Right cardiac atrium (tissue), 5 donors: Measurements from ENCODE around the gene LHPP. TPM values are rescaled to one million over a fixed set of nuclear protein-coding genes. Genes with fewer than 3 reads are reported as not detected.

Source experiments
- ATAC-seq, 2 donors: fragments of 200-7000 bp; cut with Tn5 transposase; one replicate each; pipeline versions ENCODE4 v1.8.0 to v1.9.1; 2020; ENCODE audit warnings: moderate library complexity in 2 of 2, mild to moderate bottlenecking in 1 of 2
- DNase-seq, 3 donors: peaks; one replicate each; pipeline ENCODE4 v3.0.0-alpha.2; 2020
- H3K27ac ChIP-seq: one replicate; pipeline ENCODE4 v1.5.1; 2013; ENCODE audit warnings: mild to moderate bottlenecking, low read length, control low read depth, moderate library complexity
- H3K27me3 ChIP-seq: one replicate; pipeline ENCODE4 v1.6.1; 2013; ENCODE audit not compliant: control insufficient read depth, insufficient read depth
- H3K4me1 ChIP-seq: one replicate; pipeline ENCODE4 v1.6.1; 2013; ENCODE audit warnings: low read length; ENCODE audit not compliant: control insufficient read depth, insufficient read depth
- H3K4me3 ChIP-seq: one replicate; pipeline ENCODE4 v1.5.1; 2013; ENCODE audit warnings: low read length, control low read depth
- H3K9me3 ChIP-seq: one replicate; pipeline ENCODE4 v1.6.1; 2013; ENCODE audit warnings: low read length; ENCODE audit not compliant: control insufficient read depth
- WGBS: extraction: QIAGEN DNeasy Blood & Tissue Kit; methylation state at CpG from one replicate; pipeline ENCODE4 v1.1.7; 2013; 5-methylcytosine and 5-hydroxymethylcytosine counted together
- intact Hi-C, 4 donors: fragments of 100-400 bp; cut with DNase I; formaldehyde crosslinking; loops; one replicate each; pipeline versions ENCODE4 v1.11.0 to v1.14.0; 2022 to 2023
- polyA plus RNA-seq: library from polyadenylated mRNA; stranded (reverse); fragments of 200-250 nt; gene quantifications from one replicate; pipeline ENCODE4 v1.2.3, GENCODE V29; 2013
- total RNA-seq, 4 donors: library from RNA; stranded (reverse); fragmentation: NEBNext Ultra II Directional; extraction: Animal tissue kit (Norgen Biotek cat#: 25700); gene quantifications; one replicate each; pipeline ENCODE4 v1.2.1, GENCODE V29; 2021
- donor health status: healthy with polysubstance abuse.
- donor health status: DM: no; HTN: yes; CAD: no.
- donor health status: DM: no; HTN: no; CAD: no.
- donor health status: DM: no; HTN: yes; CAD: no; lungs with severe emphysema.
- donor health status: DM: yes; HTN: yes; CAD: no.

The LHPP gene
- total and polyA plus RNA-seq, 5 donors: 17.8 to 24.9 (median 18.6) TPM

GRCh38 chr10:124447751-124448466 is 13.7 kb upstream of the LHPP start:
- intact Hi-C loops: no loop called here
- DNase-seq (no peak), ATAC-seq (no peak)
- no peak overlapping the region for H3K27ac ChIP-seq
- H3K9me3 ChIP-seq: no peaks in the 10 kb centered on the region
- peaks cover 4% of the 10 kb centered on the region for H3K27me3 ChIP-seq
- WGBS: 1% methylated on average over 60 of the region's 60 CpGs
- peak overlapping the region; percentile 18 for H3K4me3 ChIP-seq
- H3K4me1 ChIP-seq: no peaks in the 10 kb centered on the region

GRCh38 chr10:124448696-124449169 is 12.9 kb upstream of the LHPP start:
- Histone ChIP-seq H3K4me1 (no peaks in the 10 kb centered on the region), H3K27me3 (peaks cover 4% of the 10 kb centered on the region), H3K27ac (no peak overlapping the region), H3K4me3 (no peak overlapping the region), H3K9me3 (no peaks in the 10 kb centered on the region)
- intact Hi-C loops: no loop called here
- DNase-seq: no peak
- WGBS: 3% methylated on average over 26 of the region's 26 CpGs
- no peak for ATAC-seq

DNA sequence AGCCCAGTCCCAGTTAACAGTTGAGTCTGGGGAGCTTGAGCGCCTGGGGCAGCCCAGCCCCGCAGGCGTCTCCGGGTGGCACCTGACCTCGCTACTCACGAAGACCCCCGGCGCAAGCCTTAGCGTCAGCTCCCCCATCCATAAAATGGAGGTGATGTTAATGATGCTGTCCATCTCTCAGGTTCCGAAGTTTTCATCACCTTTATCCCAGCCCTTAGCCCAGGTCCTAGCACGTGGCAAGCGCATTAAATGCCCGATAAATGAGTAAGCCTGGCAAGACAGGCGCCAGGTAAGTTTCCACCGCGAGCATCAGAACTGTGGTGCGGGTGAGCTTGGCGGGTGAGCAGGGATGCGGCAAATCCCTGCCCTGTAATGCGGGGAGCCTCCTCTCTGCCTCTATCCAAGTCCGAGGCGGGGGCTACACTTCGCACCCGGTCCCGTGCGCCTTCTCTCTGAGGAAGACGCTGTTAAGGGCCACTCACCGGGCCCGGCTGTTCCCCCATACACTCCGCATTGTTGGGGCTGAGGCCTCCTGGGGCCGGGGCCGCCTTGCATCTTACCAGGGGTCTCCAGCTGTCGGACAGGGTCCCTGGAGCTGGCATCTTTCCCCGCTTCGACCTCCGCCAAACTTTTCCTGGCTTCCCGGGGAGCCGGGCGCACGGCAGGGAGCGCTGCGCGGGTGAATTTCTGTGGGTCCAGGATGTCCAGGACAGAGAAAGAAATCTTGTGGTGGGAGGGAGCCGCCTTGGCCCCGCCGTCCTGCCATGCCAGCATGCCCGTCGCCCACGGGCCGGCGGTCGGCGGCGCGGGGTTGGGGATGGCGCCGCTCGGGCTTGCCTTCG is 12.2 kb upstream of the LHPP start:
- intact Hi-C loops: no loop called here
- Histone ChIP-seq H3K27ac (no peak overlapping the region), H3K27me3 (peaks cover 4% of the 10 kb centered on the region), H3K4me3 (peak overlapping the region; percentile 5), H3K4me1 (no peaks in the 10 kb centered on the region), H3K9me3 (no peaks in the 10 kb centered on the region)
- 1% methylated on average over 59 of the region's 59 CpGs for WGBS
- DNase-seq: no peak
- ATAC-seq: peak; percentile 11 to 20

DNA sequence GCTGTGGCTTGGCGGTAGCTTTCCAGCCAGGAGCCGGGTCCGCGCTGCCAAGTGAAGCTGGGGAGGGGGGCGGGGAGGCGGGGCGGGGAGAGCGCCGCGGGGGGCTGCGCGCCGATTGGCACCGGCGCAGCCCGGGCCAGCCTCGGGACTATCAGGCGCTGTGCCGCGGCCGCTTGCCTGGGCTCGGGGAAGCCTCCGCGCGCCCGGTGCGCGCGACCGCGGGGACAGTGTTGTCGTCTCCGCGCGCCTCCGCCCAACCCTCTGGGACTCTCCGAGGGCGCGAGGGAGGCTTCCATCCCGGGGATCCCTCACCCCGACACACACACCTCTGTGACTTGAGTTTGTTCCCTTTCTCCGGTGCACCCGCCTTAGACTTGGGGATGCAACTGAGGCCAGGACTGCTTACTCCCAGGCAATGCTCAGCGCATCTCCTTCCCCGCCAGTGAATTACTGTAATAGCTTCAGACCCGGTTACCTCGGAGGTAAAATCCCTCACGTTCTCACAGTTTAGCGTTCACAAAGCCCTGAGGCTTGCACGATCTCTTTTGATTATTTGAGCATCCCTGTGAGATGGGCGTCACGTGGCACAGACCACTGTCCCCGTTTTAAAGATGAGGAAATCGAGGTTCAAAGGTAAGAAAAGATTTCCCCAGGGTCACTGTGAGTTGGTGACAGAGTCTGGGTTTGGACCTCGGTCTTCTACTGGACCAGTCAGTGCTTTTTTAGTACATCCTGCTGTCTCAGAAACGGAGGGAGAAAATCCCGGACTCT is 11.4 kb upstream of the LHPP start, which contains the start of gene NKX1-2:
Gene NKX1-2, minus strand, starts transcription at position 24 of the 771 bp plus-strand sequence. CDS start 92 bp downstream, outside the sequence.
- intact Hi-C loops: no loop called here
- Histone ChIP-seq H3K27ac (no peak within 1 kb of the TSS), H3K4me3 (peak within 1 kb of the TSS; percentile 5), H3K4me1 (no peaks in the 10 kb centered on the region), H3K27me3 (peaks cover 4% of the 10 kb centered on the region), H3K9me3 (no peaks in the 10 kb centered on the region)
- DNase-seq (no peak), ATAC-seq (no peak)
- WGBS: 2% methylated on average over 57 of the region's 57 CpGs

GRCh38 chr10:124450783-124451057 is 10.9 kb upstream of the LHPP start:
- intact Hi-C loops: no loop called here
- no peaks in the 10 kb centered on the region for H3K9me3 ChIP-seq
- H3K4me3 ChIP-seq: no peak overlapping the region
- WGBS: 17% methylated on average over 5 of the region's 5 CpGs
- no peak overlapping the region for H3K27ac ChIP-seq
- DNase-seq: no peak
- no peak for ATAC-seq
- H3K27me3 ChIP-seq: peaks cover 4% of the 10 kb centered on the region
- no peaks in the 10 kb centered on the region for H3K4me1 ChIP-seq

- DNase-seq (no peak), ATAC-seq (no peak)
- intact Hi-C loops: no loop called here
- no peaks in the 10 kb centered on the region for H3K9me3 ChIP-seq
- WGBS: 18% methylated on average over 6 of the region's 6 CpGs
- no peak overlapping the region for H3K27ac ChIP-seq
- peaks cover 4% of the 10 kb centered on the region for H3K27me3 ChIP-seq
- H3K4me3 ChIP-seq: no peak overlapping the region
- H3K4me1 ChIP-seq: no peaks in the 10 kb centered on the region
These were observed 10.3 kb upstream of the LHPP start for GRCh38 chr10:124451276-124451675.

DNA sequence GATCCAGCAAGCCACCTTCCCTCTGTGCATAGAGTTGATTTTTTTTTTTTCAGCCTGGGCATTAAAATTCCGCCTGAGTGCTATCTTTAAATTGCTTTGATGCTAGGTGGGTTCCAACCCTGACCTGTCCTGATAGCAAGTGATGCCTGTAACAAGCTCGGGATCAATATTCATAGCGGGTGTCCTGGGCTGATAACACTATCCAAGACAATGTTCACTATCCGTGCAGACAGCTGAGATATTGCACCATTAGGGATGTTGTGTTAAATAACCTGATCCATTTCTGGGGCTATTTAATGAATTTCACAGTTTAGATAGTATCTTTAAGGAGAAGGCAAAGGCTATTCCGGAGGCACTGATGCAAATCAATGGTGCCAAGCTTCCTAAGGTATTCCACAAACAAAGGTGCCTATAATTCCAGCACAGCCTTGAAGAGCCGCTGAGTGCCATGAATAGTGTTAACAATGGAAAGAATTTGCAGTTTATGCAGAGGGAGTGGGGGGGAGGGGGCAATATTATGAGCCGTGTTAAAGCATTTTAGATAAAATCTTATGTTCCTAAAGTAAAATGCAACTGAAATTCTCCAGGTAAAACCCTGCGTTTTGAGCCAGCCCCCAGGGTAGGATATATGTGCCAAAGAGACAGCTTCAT is 7.5 kb upstream of the LHPP start:
- 12% methylated on average over 8 of the region's 8 CpGs for WGBS
- intact Hi-C loops: no loop called here
- Histone ChIP-seq H3K27ac (no peak overlapping the region), H3K27me3 (no peaks in the 10 kb centered on the region), H3K4me1 (no peaks in the 10 kb centered on the region), H3K9me3 (no peaks in the 10 kb centered on the region), H3K4me3 (no peak overlapping the region)
- ATAC-seq (no peak), DNase-seq (no peak)

GRCh38 chr10:124455441-124455840 is 6.2 kb upstream of the LHPP start:
- H3K4me3 ChIP-seq: no peak overlapping the region
- no peak overlapping the region for H3K27ac ChIP-seq
- no peaks in the 10 kb centered on the region for H3K9me3 ChIP-seq
- no peaks in the 10 kb centered on the region for H3K4me1 ChIP-seq
- WGBS: 67% methylated on average over 7 of the region's 7 CpGs
- ATAC-seq (no peak), DNase-seq (no peak)
- intact Hi-C loops: no loop called here
- no peaks in the 10 kb centered on the region for H3K27me3 ChIP-seq

DNA sequence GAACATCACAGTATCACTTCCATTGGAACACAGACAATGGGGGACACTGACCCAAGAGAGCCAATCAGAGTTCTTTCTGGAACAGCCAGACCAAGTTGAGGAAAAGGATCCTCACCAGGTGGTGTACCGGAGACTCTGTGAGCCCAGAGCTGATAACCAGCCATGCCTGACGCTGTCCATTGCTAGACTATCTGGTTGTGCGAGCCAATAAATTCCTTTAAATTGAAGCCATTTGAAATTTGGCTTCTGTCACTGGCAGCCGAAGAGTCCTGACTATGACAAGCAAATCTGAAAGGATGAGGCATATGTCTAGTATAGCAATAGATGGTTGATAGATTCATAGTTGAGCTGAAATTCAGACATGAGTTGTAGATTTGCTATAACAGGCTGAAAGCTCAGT is 3.1 kb upstream of the LHPP start:
- ATAC-seq: no peak
- no peak overlapping the region for H3K4me3 ChIP-seq
- WGBS: 79% methylated on average over 4 of the region's 4 CpGs
- H3K4me1 ChIP-seq: no peaks in the 10 kb centered on the region
- H3K27ac ChIP-seq: no peak overlapping the region
- no peaks in the 10 kb centered on the region for H3K27me3 ChIP-seq
- H3K9me3 ChIP-seq: no peaks in the 10 kb centered on the region
- intact Hi-C loops: no loop called here
- no peak for DNase-seq

DNA sequence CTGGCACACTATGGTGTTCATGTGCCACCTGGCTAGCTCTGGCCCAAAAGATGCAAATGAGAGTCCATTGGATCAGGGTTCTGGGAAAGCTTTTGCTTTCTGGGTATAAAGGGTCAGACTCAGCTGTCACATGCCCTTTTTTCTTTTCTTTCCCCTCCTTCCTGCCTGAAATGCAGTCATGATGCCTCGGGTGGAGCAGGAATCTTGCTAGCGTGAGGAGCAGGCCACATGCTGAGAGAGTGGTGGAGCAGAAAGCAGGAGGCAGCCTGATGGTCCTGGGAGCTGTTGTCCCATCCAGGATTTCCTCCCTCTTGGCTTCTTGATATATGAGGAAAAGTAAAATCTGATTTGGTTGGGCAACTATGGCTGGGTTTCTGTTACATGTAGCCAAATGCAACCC is 2.7 kb upstream of the LHPP start:
- Histone ChIP-seq H3K27me3 (no peaks in the 10 kb centered on the region), H3K27ac (no peak overlapping the region), H3K4me1 (no peaks in the 10 kb centered on the region), H3K9me3 (no peaks in the 10 kb centered on the region), H3K4me3 (no peak overlapping the region)
- ATAC-seq (no peak), DNase-seq (no peak)
- intact Hi-C loops: no loop called here
- WGBS: 62% methylated on average over 2 of the region's 2 CpGs
